Subcutaneous adipose tissue (tissue), 4 donors: Measurements from ENCODE around the gene NTRK2. TPM values are rescaled to one million over a fixed set of nuclear protein-coding genes. Genes with fewer than 3 reads are reported as not detected.

Experiments
- total RNA-seq, 4 donors: library from RNA; depleted of rRNA; stranded (reverse); fragments of >200 nt; gene quantifications; one replicate each; pipeline ENCODE4 v1.1.0, GENCODE V29; 2016
- TF ChIP-seq, protein P1 (sequence below): fragments of 450-650 bp; IDR thresholded peaks from one replicate; pipeline ENCODE4 v1.5.1; 2016; ENCODE audit warnings: low read depth, mild to moderate bottlenecking, control low read depth, antibody characterized with exemption, moderate library complexity

NTRK2 gene
- total RNA-seq, 4 donors from 2014 or later = 51.5 to 105 (median 66.8) TPM

DNA sequence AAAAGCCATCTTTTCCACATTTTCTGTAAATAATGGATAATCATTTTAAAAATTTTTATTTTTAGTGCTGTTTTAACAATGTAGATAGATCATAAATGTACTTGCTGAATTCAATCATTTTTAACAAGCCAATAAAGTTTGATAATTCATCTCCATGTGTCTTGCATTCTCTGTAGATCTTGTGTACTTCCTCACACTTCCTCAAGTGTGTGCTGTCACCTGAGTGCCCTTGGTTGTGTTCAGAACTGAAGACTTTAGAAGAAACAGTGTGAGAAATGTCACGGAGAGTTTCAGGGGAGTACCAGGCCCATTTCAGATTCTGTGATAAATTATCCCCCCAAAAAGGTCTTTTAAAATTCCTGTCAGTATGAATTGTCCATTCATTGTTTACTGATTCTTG lies 146.0 kb downstream of the NTRK2 start:
- TF ChIP-seq, protein P1, sequence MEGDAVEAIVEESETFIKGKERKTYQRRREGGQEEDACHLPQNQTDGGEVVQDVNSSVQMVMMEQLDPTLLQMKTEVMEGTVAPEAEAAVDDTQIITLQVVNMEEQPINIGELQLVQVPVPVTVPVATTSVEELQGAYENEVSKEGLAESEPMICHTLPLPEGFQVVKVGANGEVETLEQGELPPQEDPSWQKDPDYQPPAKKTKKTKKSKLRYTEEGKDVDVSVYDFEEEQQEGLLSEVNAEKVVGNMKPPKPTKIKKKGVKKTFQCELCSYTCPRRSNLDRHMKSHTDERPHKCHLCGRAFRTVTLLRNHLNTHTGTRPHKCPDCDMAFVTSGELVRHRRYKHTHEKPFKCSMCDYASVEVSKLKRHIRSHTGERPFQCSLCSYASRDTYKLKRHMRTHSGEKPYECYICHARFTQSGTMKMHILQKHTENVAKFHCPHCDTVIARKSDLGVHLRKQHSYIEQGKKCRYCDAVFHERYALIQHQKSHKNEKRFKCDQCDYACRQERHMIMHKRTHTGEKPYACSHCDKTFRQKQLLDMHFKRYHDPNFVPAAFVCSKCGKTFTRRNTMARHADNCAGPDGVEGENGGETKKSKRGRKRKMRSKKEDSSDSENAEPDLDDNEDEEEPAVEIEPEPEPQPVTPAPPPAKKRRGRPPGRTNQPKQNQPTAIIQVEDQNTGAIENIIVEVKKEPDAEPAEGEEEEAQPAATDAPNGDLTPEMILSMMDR = no peak

DNA sequence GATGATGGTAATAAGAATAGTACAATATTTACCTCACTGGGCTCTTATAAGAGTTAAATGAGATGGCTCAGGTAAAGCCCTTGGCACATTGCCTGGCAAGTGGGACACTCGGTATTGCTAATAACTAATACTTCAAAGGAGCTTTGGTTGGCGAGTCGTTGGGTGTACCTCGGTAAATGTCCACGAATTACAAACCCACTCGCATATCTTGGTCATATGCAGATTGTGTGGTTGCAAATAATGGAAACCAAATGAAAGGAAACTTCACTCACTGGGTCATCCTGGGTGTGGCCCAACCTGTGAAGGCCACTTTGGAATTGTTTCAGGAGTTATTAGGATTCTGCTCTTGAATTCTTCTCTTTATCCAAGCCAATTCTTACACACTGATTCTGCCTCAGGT lies 147.5 kb downstream of the NTRK2 start:
- TF ChIP-seq, protein P1 = no peak

DNA sequence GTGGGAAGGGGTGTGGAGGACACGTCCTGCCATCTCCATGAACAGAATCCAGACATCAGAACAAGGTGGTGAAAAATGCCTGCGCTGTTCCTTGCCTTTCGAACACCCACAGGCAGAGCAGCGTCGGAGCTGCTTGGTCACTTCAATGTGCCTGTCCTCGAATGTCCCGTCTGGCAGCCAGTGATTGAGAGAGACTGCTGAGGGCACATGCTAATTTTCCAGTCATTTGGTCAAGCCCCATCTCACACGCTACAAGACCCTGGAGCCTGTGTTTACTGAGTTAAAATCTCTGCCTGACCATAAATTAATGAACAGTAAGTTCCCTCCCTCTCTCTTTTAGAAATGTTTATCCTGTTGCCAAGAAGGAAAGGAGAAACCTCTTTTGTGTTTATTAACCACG lies 149.3 kb downstream of the NTRK2 start:
- TF ChIP-seq, protein P1 = no peak

DNA sequence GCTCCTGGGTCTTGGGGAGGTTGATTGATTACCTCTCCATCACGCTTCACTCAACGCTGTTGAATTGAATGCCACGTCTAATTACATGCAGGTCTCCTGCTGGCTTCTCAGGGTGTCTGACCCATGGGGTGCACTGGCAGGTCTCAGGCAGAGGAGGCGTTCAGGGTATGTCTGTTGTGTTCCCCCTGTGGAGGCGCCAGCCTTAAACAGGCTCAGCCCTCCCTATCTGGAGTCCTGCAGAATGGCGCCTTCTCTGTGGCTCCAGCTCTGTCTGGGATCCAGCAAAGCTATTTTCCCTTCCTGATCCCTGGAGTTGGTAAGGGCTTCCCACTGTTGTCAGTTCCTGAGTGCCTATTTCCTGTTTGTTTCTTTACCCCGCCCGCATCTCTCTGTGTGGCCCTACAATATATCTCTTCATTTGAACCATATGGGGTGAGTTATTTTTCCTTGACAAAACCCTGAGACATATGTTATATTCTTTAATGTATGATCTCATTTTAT lies 150.0 kb downstream of the NTRK2 start:
- TF ChIP-seq, protein P1 = no peak

DNA sequence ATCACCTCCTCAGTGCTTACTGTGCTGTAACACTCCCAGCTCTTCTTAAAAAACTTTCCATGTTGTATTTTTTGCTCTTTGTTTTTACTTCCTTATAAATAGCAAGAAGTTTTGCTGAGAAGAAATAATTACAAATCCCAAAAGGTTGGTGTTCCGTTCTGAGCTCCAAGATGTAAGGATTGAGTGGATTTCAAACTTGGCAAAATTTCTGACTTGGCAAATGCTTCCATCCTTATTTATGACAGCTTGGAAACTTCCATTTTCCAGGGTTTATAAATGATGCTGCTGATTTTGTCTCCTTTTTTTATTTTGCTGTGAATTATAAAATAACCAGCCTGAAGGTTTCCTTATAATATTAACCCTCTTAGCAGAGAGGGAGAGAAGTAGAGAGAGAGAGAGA lies 151.9 kb downstream of the NTRK2 start:
- TF ChIP-seq, protein P1 = no peak

DNA sequence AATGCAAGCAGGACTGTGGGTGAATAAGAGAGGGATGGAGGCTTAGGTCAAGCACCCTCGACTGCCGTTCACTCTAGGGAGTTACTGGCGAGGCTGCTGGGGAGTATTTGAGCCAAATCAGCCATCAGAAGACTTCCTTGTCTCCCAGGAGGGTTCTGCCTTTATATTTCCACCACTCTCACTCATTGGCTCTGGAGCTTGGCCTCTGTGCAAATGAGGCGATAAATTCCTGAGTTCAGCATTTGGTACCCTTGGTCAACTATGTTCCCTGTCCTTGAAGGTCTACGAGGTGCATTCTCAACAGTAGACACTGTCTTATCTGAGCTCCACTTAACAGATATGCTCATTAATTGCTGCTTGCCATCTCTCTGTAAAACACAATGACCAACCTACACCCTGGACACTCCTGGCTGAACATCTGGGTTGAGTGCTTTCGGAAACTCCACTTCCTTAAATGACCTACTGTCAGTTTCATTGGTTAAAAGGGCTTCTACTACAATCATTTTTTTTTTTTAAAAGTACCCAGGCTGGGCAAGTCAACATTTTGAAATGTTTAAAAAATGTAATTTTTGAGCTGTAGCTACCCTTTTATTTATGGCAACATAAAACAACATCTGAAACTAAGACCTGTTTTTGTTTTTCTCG lies 153.2 kb downstream of the NTRK2 start:
- TF ChIP-seq, protein P1 = no peak

DNA sequence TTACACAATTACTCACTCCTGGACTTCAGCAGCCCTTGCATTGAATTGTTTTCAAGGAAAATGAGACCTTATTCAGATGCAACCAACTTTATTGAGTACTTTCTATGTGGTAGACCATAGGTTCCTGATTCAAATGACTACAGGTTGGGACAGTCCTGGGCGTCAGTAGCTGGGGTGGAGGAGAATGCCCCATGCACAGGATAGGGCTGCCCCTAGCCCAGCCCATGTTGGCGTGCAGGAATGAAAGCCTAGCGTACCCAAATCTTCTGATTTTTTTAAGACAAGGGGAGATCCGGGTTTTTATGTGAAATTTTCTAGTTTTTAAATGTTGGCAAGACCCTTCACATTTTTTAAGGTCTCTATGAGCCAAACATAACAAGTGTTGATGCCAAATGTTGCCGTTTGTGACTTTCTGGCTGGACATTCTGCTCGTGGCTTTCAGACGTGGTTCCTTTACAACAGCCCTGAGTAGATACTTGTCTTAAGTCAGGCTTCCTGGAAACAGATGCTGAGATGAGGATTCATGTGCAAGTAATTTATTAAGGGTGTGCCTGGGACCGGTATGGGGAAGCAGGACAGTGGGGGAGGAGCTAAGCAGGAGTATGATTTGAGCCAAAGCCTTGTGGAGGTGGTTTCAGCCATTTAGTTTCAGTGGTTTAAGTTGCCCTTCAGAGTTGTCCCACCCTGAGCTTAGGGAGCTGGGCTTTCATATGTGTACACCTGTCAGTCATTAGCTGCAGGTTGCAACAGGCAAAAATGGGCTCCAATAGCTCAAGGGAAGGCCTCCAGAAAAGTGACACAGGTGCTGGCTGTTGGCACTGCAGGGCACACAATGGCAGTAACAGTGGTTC lies 154.1 kb downstream of the NTRK2 start:
- TF ChIP-seq, protein P1 = no peak
